HEK293 (cell line): ENCODE data around the gene CDC42EP1.

Source experiments
- CTCF ChIA-PET: fragments of 350-600 bp; formaldehyde crosslinking; extraction: SDS; loops from one replicate; lab custom pipeline; 2021; ENCODE audit warnings: antibody characterized with exemption; lab: Yijun Ruan, JAX
- POLR2A ChIA-PET: fragments of 300-600 bp; formaldehyde crosslinking; extraction: SDS; loops from one replicate; lab custom pipeline; 2020; ENCODE audit warnings: antibody characterized with exemption, inconsistent platforms; lab: Yijun Ruan, JAX
- H3K27ac ChIP-seq: fragments of 200-500 bp; sonication (Bioruptor generic); 2 replicates; pipeline ENCODE4 v1.5.1; 2014; ENCODE audit warnings: low read depth, low read length, control low read depth, inconsistent platforms; ENCODE audit errors: extremely low read depth
- H3K36me3 ChIP-seq, 2 experiments: fragments of 200-500 bp in 1 of 2; sonication (Bioruptor generic) in 1 of 2; 1 replicate in 1 of 2; 2 replicates in 1 of 2; pipeline ENCODE4 v1.5.1; 2014 to 2017; ENCODE audit warnings: inconsistent platforms in 2 of 2, low read length in 2 of 2; ENCODE audit not compliant: control insufficient read depth in 2 of 2, insufficient read depth in 1 of 2
- H3K4me1 ChIP-seq: fragments of 200-500 bp; sonication (Bioruptor generic); 2 replicates; pipeline ENCODE4 v1.5.1; 2014; ENCODE audit warnings: mild to moderate bottlenecking, low read length, inconsistent platforms; ENCODE audit not compliant: control insufficient read depth, insufficient read depth
- H3K4me3 ChIP-seq: 2 replicates; pipeline ENCODE4 v1.5.1; 2011; ENCODE audit warnings: low read depth, mild to moderate bottlenecking, control low read depth, low read length, moderate library complexity
- H3K9me3 ChIP-seq: fragments of 200-500 bp; sonication (Bioruptor generic); 2 replicates; pipeline ENCODE4 v1.5.1; 2014; ENCODE audit warnings: low read depth, low read length, inconsistent platforms; ENCODE audit not compliant: control insufficient read depth, insufficient read depth
- BCL11B ChIP-seq: fragments of 450-650 bp; formaldehyde crosslinking; IDR thresholded peaks from 2 replicates; pipeline ENCODE4 v1.5.1; 2016; ENCODE audit warnings: low read depth, missing biosample characterization, missing genetic modification characterization
- EGR2 ChIP-seq: fragments of 450-650 bp; formaldehyde crosslinking; IDR thresholded peaks from 2 replicates; pipeline ENCODE4 v1.5.1; 2016; ENCODE audit warnings: low read depth, missing biosample characterization, missing genetic modification characterization
- GLIS1 ChIP-seq: fragments of 450-650 bp; formaldehyde crosslinking; IDR thresholded peaks from 2 replicates; pipeline ENCODE4 v1.5.1; 2016; ENCODE audit warnings: missing biosample characterization, missing genetic modification characterization
- GLIS2 ChIP-seq: fragments of 450-650 bp; formaldehyde crosslinking; IDR thresholded peaks from 2 replicates; pipeline ENCODE4 v1.5.1; 2016; ENCODE audit warnings: missing biosample characterization, missing genetic modification characterization
- HIC1 ChIP-seq: fragments of 450-650 bp; formaldehyde crosslinking; IDR thresholded peaks from 2 replicates; pipeline ENCODE4 v1.5.1; 2016; ENCODE audit warnings: missing biosample characterization, missing genetic modification characterization
- IKZF3 ChIP-seq: fragments of 450-650 bp; IDR thresholded peaks from 2 replicates; pipeline ENCODE4 v1.5.0; 2018; ENCODE audit warnings: missing biosample characterization, mild to moderate bottlenecking, missing genetic modification characterization, moderate library complexity
- KLF1 ChIP-seq: fragments of 450-650 bp; formaldehyde crosslinking; IDR thresholded peaks from 2 replicates; pipeline ENCODE4 v1.5.1; 2016; ENCODE audit warnings: missing biosample characterization, missing genetic modification characterization
- KLF8 ChIP-seq: fragments of 450-650 bp; formaldehyde crosslinking; IDR thresholded peaks from 2 replicates; pipeline ENCODE4 v1.5.1; 2016; ENCODE audit warnings: missing biosample characterization, missing genetic modification characterization
- PATZ1 ChIP-seq: fragments of 450-650 bp; formaldehyde crosslinking; IDR thresholded peaks from 2 replicates; pipeline ENCODE4 v1.5.1; 2016; ENCODE audit warnings: missing biosample characterization, missing genetic modification characterization
- SCRT1 ChIP-seq: fragments of 450-650 bp; formaldehyde crosslinking; IDR thresholded peaks from 2 replicates; pipeline ENCODE4 v1.5.1; 2016; ENCODE audit warnings: missing biosample characterization, missing genetic modification characterization, borderline replicate concordance
- SP7 ChIP-seq: fragments of 450-650 bp; formaldehyde crosslinking; IDR thresholded peaks from 2 replicates; pipeline ENCODE4 v1.5.1; 2016; ENCODE audit warnings: missing biosample characterization, missing genetic modification characterization
- ZBTB7A ChIP-seq: fragments of 450-650 bp; formaldehyde crosslinking; IDR thresholded peaks from 2 replicates; pipeline ENCODE4 v1.5.1; 2016; ENCODE audit warnings: low read depth, missing biosample characterization, missing genetic modification characterization
- ZIC2 ChIP-seq: fragments of 450-650 bp; formaldehyde crosslinking; IDR thresholded peaks from 2 replicates; pipeline ENCODE4 v1.5.1; 2016; ENCODE audit warnings: missing biosample characterization, missing genetic modification characterization
- ZNF114 ChIP-seq: fragments of 450-650 bp; formaldehyde crosslinking; IDR thresholded peaks from 2 replicates; pipeline ENCODE4 v1.5.0; 2017; ENCODE audit warnings: missing biosample characterization, missing genetic modification characterization
- ZNF132 ChIP-seq: fragments of 450-650 bp; formaldehyde crosslinking; IDR thresholded peaks from 2 replicates; pipeline ENCODE4 v1.5.1; 2017; ENCODE audit warnings: missing biosample characterization, missing genetic modification characterization, borderline replicate concordance
- ZNF16 ChIP-seq: fragments of 450-650 bp; formaldehyde crosslinking; IDR thresholded peaks from 2 replicates; pipeline ENCODE4 v1.5.1; 2016; ENCODE audit warnings: low read depth, missing biosample characterization, missing genetic modification characterization
- ZNF184 ChIP-seq: fragments of 450-650 bp; IDR thresholded peaks from 2 replicates; pipeline ENCODE4 v1.5.1; 2018; ENCODE audit warnings: missing biosample characterization, mild to moderate bottlenecking, missing genetic modification characterization
- ZNF2 ChIP-seq: fragments of 450-650 bp; formaldehyde crosslinking; IDR thresholded peaks from 2 replicates; pipeline ENCODE4 v1.5.1; 2016; ENCODE audit warnings: missing biosample characterization, missing genetic modification characterization
- ZNF280D ChIP-seq: fragments of 450-650 bp; formaldehyde crosslinking; IDR thresholded peaks from 2 replicates; pipeline ENCODE4 v1.5.1; 2016; ENCODE audit warnings: missing biosample characterization, missing genetic modification characterization
- ZNF391 ChIP-seq: fragments of 450-650 bp; formaldehyde crosslinking; IDR thresholded peaks from 2 replicates; pipeline ENCODE4 v1.5.1; 2016; ENCODE audit warnings: low read depth, missing biosample characterization, missing genetic modification characterization, borderline replicate concordance
- ZNF473 ChIP-seq: fragments of 450-650 bp; formaldehyde crosslinking; IDR thresholded peaks from 2 replicates; pipeline ENCODE4 v1.5.1; 2017; ENCODE audit warnings: missing biosample characterization, missing genetic modification characterization
- ZNF560 ChIP-seq: fragments of 450-650 bp; formaldehyde crosslinking; IDR thresholded peaks from 2 replicates; pipeline ENCODE4 v1.5.1; 2017; ENCODE audit warnings: missing biosample characterization, missing genetic modification characterization, borderline replicate concordance
- ZNF561 ChIP-seq: fragments of 450-650 bp; IDR thresholded peaks from 2 replicates; pipeline ENCODE4 v1.5.1; 2018; ENCODE audit warnings: missing biosample characterization, missing genetic modification characterization, borderline replicate concordance
- TF ChIP-seq, protein P1 (sequence below): fragments of 450-650 bp; formaldehyde crosslinking; IDR thresholded peaks from 2 replicates; pipeline ENCODE4 v1.5.1; 2016; ENCODE audit warnings: missing biosample characterization, missing genetic modification characterization
- TF ChIP-seq, protein P2 (sequence below): fragments of 450-650 bp; formaldehyde crosslinking; conservative IDR thresholded peaks from 2 replicates; pipeline ENCODE4 v1.5.1; 2016; ENCODE audit warnings: low read depth, missing biosample characterization, missing genetic modification characterization

Gene CDC42EP1

DNA sequence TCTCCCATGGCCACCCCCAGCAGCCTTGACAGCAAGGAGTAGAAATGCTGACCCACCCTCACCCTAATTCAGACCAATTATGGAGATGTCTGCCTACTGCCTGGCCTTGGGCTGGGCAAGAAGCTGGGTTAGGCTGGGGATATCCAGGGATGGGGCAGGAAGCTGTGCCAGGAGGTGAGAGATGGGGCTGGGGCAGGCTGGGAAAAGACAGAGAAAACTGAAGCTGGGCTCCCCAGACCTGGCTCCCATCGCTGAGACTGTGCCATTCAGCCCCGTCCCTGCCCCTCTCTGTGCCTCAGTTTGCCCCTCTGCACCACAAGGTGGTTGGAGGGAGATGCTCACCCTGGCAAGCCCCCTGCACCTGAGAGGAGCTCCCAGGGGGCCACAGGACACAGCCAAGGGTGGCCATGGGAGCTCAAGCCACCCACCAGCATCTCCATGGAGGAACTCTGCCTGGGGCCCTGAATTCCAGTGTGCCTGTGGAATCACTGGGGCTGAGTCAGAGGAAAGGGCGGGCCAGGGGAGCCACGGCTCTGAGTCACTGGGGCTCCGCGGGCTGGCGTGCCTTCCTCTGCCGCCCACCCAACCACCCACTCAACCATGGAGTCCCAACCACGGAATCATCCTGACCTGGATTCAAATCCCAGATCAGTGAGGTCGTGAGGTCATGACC is 35.1 kb upstream of the CDC42EP1 start:
- POLR2A ChIA-PET = interaction anchor here (0.5 kb wide), 1 partner anchor 976 kb away, joined by 4 read pairs; no protein-coding TSS in a partner anchor
- Histone ChIP-seq H3K4me3 (no peak overlapping the region), H3K9me3 (no peaks in the 10 kb centered on the region), H3K4me1 (no peaks in the 10 kb centered on the region), H3K27ac (no peak overlapping the region), H3K36me3 (no peaks in the 10 kb centered on the region)
- CTCF ChIA-PET = interaction anchor here (0.7 to 1.3 kb wide), 4 partner anchors 13 to 190 kb away, joined by 3 to 4 read pairs (median 3); no protein-coding TSS in a partner anchor
- no peak for TF ChIP-seq ZNF114
- no peak for TF ChIP-seq SCRT1 (tag by site-specific recombination)
- peak; percentile 68 for TF ChIP-seq KLF1 (tag by site-specific recombination)
- TF ChIP-seq HIC1 = peak; percentile 65
- TF ChIP-seq PATZ1 (tag by site-specific recombination) = peak; percentile 55
- TF ChIP-seq ZBTB7A (tag by site-specific recombination) = no peak
- TF ChIP-seq KLF8 (tag by site-specific recombination) = no peak
- no peak for TF ChIP-seq ZNF132 (tag by site-specific recombination)
- TF ChIP-seq EGR2 (tag by site-specific recombination) = peak; percentile 94
- TF ChIP-seq SP7 (tag by site-specific recombination) = peak; percentile 75
- TF ChIP-seq GLIS1 = peak; percentile 69
- TF ChIP-seq ZNF2 = no peak
- TF ChIP-seq ZNF560 (tag by site-specific recombination) = no peak
- no peak for TF ChIP-seq ZNF16 (tag by site-specific recombination)
- no peak for TF ChIP-seq ZNF473
- TF ChIP-seq, protein P1, sequence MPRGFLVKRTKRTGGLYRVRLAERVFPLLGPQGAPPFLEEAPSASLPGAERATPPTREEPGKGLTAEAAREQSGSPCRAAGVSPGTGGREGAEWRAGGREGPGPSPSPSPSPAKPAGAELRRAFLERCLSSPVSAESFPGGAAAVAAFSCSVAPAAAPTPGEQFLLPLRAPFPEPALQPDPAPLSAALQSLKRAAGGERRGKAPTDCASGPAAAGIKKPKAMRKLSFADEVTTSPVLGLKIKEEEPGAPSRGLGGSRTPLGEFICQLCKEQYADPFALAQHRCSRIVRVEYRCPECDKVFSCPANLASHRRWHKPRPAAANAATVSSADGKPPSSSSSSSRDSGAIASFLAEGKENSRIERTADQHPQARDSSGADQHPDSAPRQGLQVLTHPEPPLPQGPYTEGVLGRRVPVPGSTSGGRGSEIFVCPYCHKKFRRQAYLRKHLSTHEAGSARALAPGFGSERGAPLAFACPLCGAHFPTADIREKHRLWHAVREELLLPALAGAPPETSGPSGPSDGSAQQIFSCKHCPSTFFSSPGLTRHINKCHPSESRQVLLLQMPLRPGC (tag by site-specific recombination) = 0 out of 2 replicates have a peak, but pooled peaks have one; percentile 16
- no peak for TF ChIP-seq ZNF561
- no peak; the same call in 1 of the 2 replicates for TF ChIP-seq IKZF3 (tag by site-specific recombination)
- no peak for TF ChIP-seq ZNF184 (tag by site-specific recombination)
- 0 out of 2 replicates have a peak, but pooled peaks have one; percentile 58 for TF ChIP-seq BCL11B
- peak; percentile 77 for TF ChIP-seq GLIS2 (tag by site-specific recombination)
- no peak for TF ChIP-seq ZNF280D (tag by site-specific recombination)
- TF ChIP-seq ZIC2 (tag by site-specific recombination) = peak; percentile 69
- TF ChIP-seq ZNF391 (tag by site-specific recombination) = no peak
- TF ChIP-seq, protein P2, sequence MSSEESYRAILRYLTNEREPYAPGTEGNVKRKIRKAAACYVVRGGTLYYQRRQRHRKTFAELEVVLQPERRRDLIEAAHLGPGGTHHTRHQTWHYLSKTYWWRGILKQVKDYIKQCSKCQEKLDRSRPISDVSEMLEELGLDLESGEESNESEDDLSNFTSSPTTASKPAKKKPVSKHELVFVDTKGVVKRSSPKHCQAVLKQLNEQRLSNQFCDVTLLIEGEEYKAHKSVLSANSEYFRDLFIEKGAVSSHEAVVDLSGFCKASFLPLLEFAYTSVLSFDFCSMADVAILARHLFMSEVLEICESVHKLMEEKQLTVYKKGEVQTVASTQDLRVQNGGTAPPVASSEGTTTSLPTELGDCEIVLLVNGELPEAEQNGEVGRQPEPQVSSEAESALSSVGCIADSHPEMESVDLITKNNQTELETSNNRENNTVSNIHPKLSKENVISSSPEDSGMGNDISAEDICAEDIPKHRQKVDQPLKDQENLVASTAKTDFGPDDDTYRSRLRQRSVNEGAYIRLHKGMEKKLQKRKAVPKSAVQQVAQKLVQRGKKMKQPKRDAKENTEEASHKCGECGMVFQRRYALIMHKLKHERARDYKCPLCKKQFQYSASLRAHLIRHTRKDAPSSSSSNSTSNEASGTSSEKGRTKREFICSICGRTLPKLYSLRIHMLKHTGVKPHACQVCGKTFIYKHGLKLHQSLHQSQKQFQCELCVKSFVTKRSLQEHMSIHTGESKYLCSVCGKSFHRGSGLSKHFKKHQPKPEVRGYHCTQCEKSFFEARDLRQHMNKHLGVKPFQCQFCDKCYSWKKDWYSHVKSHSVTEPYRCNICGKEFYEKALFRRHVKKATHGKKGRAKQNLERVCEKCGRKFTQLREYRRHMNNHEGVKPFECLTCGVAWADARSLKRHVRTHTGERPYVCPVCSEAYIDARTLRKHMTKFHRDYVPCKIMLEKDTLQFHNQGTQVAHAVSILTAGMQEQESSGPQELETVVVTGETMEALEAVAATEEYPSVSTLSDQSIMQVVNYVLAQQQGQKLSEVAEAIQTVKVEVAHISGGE (tag by site-specific recombination) = no peak
